HG03571 (cell line): ENCODE data around the gene TRAF3.
A peak's percentile ranks its signal among the peaks of the same experiment; 100 is the strongest.

Experiments
- ATAC-seq: cut with Tn5 transposase; IDR thresholded peaks from one replicate; pipeline ENCODE4 v1.9.1; 2021; ENCODE audit not compliant: unreplicated experiment

Gene TRAF3

GRCh38 chr14:102933618-102934231 lies 156.5 kb downstream of the TRAF3 start:
- ATAC-seq: no peak

- ATAC-seq: no peak
Measured at GRCh38 chr14:102935756-102936155, 158.5 kb downstream of the TRAF3 start.

GRCh38 chr14:102937331-102938175 lies 160.3 kb downstream of the TRAF3 start:
- ATAC-seq: no peak

GRCh38 chr14:102938191-102938590 lies 160.9 kb downstream of the TRAF3 start:
- ATAC-seq: no peak

- no peak for ATAC-seq
Measured at GRCh38 chr14:102939329-102939728, 162.1 kb downstream of the TRAF3 start.

GRCh38 chr14:102939820-102940561 lies 162.7 kb downstream of the TRAF3 start:
- no peak for ATAC-seq

- no peak for ATAC-seq
Measured at GRCh38 chr14:102940729-102941362, 163.6 kb downstream of the TRAF3 start.

- no peak for ATAC-seq
Measured at GRCh38 chr14:102941419-102942011, 164.3 kb downstream of the TRAF3 start.

- no peak for ATAC-seq
Measured at GRCh38 chr14:102942069-102942468, 164.8 kb downstream of the TRAF3 start.

- no peak for ATAC-seq
Measured at GRCh38 chr14:102943454-102943853, 166.2 kb downstream of the TRAF3 start.

- no peak for ATAC-seq
Measured at GRCh38 chr14:102943979-102944378, 166.7 kb downstream of the TRAF3 start.

GRCh38 chr14:102944448-102945330 lies 167.4 kb downstream of the TRAF3 start:
- no peak for ATAC-seq

- ATAC-seq: no peak
Measured at GRCh38 chr14:102945346-102946130, 168.3 kb downstream of the TRAF3 start.

GRCh38 chr14:102947321-102948103 lies 170.3 kb downstream of the TRAF3 start:
- ATAC-seq: no peak

- ATAC-seq: no peak
Measured at GRCh38 chr14:102948698-102949061, 171.4 kb downstream of the TRAF3 start.

- peak; percentile 46 for ATAC-seq
Measured at GRCh38 chr14:102949062-102949800, 172.0 kb downstream of the TRAF3 start.

- ATAC-seq: no peak
Measured at GRCh38 chr14:102949801-102950451, 172.7 kb downstream of the TRAF3 start.
